BE2C (cell line): Measurements from ENCODE around the gene TBX2.
A peak's percentile ranks its signal among the peaks of the same experiment; 100 is the strongest.
"Not testable (repeated sequence)": the region's sequence is repeated elsewhere in the genome, so short reads cannot be mapped to it uniquely, and the experiment has no call there.

Source experiments
- DNase-seq: peaks from one replicate; pipeline ENCODE4 v3.0.0-alpha.2; 2020
- H3K27me3 ChIP-seq: fragments of 250-450 bp; sonication (Bioruptor Pico); 2 replicates; pipeline ENCODE4 v1.5.1; 2020; ENCODE audit warnings: mild to moderate bottlenecking
- H3K36me3 ChIP-seq: fragments of 250-450 bp; sonication (Bioruptor Pico); 2 replicates; pipeline ENCODE4 v1.5.1; 2020; ENCODE audit warnings: mild to moderate bottlenecking
- H3K4me1 ChIP-seq: fragments of 250-450 bp; sonication (Bioruptor Pico); 2 replicates; pipeline ENCODE4 v1.5.1; 2020
- H3K4me3 ChIP-seq: 2 replicates; pipeline ENCODE4 v1.5.1; 2011; ENCODE audit warnings: low read depth, low read length
- H3K9me3 ChIP-seq: fragments of 250-450 bp; sonication (Bioruptor Pico); 2 replicates; pipeline ENCODE4 v1.5.1; 2020
- TF ChIP-seq, protein P1 (sequence below): IDR thresholded peaks from 2 replicates; pipeline ENCODE4 v1.5.1; 2012; ENCODE audit warnings: mild to moderate bottlenecking, low read depth, low read length

The TBX2 gene

DNA sequence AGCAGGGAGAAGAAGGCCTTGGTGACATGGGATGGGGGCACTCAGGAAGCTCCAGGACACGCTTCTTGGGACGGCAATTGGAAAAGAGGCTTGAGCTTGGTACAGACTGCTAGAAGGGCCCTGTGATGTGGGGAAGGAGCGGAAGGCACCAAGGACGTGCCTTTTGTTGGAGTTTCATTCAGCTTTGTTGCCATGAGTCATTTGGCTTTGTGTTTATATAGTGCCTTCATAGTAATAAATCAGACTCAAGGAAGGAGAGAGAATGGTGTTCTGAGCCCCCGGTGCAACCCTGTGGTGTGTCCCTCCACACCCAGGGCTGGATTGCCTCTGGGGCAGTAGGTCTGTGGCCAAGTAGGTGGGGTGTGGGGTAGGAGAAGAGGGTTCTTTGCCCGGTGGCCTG, 45.2 kb downstream of the TBX2 start:
- H3K4me1 ChIP-seq = no peaks in the 10 kb centered on the region
- no peaks in the 10 kb centered on the region for H3K27me3 ChIP-seq
- no peak overlapping the region for H3K4me3 ChIP-seq
- DNase-seq = no peak
- TF ChIP-seq, protein P1, sequence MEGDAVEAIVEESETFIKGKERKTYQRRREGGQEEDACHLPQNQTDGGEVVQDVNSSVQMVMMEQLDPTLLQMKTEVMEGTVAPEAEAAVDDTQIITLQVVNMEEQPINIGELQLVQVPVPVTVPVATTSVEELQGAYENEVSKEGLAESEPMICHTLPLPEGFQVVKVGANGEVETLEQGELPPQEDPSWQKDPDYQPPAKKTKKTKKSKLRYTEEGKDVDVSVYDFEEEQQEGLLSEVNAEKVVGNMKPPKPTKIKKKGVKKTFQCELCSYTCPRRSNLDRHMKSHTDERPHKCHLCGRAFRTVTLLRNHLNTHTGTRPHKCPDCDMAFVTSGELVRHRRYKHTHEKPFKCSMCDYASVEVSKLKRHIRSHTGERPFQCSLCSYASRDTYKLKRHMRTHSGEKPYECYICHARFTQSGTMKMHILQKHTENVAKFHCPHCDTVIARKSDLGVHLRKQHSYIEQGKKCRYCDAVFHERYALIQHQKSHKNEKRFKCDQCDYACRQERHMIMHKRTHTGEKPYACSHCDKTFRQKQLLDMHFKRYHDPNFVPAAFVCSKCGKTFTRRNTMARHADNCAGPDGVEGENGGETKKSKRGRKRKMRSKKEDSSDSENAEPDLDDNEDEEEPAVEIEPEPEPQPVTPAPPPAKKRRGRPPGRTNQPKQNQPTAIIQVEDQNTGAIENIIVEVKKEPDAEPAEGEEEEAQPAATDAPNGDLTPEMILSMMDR = no peak
- no peaks in the 10 kb centered on the region for H3K36me3 ChIP-seq
- H3K9me3 ChIP-seq = no peaks in the 10 kb centered on the region; the same call in 1 of the 2 replicates

DNA sequence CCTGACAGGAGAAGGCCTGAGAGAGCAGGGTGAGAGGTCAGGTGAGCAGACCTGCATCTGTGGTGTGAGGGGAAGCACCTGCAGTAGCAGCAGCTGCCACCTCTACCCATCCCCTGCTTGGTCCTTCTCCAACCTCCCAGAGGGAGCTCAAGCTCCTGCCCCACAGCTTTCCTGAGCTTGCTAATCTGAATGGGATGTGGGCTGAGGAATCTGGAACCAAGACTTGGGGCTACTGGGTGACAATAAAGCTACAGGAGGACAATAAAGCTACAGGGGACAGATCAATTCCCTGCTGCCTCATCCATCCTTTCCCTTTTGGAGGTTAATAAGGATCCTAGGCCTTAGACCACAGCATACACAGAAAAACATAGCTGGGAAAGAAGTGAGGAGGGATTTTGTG, 47.7 kb downstream of the TBX2 start:
- H3K36me3 ChIP-seq = no peaks in the 10 kb centered on the region
- no peak for DNase-seq
- no peaks in the 10 kb centered on the region; the same call in 1 of the 2 replicates for H3K9me3 ChIP-seq
- H3K4me3 ChIP-seq = no peak overlapping the region
- TF ChIP-seq, protein P1 = no peak
- no peaks in the 10 kb centered on the region for H3K27me3 ChIP-seq
- H3K4me1 ChIP-seq = no peaks in the 10 kb centered on the region

DNA sequence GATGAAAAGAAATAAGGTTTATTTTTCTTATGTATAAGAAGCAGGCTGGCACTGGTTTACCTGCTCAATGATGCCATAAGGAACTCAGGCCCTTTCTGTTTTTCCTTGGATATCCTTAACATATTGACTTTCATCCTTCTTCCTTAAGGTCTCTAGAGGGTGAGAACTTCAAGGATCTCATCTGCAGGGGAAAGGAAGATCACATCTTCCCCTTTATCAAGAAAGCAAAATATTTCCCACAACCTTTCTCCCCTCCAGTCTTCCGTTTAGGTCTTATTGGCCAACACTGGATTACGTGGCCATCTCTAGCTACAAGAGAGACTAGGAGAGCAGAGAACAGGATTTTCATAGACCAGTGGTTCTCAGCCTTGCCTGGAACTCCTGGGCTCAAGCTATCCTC, 48.4 kb downstream of the TBX2 start:
- H3K4me1 ChIP-seq = no peaks in the 10 kb centered on the region
- H3K27me3 ChIP-seq = no peaks in the 10 kb centered on the region
- no peak overlapping the region for H3K4me3 ChIP-seq
- DNase-seq = no peak
- TF ChIP-seq, protein P1 = no peak
- no peaks in the 10 kb centered on the region for H3K9me3 ChIP-seq
- H3K36me3 ChIP-seq = no peaks in the 10 kb centered on the region

DNA sequence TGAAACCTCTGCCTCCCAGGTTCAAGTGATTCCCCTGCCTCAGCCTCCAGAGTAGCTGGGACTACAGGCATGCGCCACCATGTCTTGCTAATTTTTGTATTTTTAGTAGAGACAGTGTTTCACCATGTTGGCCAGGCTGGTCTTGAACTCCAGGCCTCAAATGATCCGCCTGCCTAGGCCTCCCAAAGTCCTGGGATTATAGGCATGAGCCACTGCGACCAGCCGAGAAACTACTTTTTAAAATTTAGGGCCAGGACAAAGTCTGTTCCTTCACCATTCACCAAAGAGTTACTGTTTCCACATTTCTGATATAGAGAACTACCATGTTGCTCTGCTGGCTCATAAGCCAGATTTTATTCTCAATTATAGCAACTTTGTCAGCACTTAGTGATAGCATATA, 49.5 kb downstream of the TBX2 start:
- not testable (repeated sequence) for H3K27me3 ChIP-seq, H3K4me3 ChIP-seq, H3K36me3 ChIP-seq, H3K4me1 ChIP-seq, DNase-seq, H3K9me3 ChIP-seq

DNA sequence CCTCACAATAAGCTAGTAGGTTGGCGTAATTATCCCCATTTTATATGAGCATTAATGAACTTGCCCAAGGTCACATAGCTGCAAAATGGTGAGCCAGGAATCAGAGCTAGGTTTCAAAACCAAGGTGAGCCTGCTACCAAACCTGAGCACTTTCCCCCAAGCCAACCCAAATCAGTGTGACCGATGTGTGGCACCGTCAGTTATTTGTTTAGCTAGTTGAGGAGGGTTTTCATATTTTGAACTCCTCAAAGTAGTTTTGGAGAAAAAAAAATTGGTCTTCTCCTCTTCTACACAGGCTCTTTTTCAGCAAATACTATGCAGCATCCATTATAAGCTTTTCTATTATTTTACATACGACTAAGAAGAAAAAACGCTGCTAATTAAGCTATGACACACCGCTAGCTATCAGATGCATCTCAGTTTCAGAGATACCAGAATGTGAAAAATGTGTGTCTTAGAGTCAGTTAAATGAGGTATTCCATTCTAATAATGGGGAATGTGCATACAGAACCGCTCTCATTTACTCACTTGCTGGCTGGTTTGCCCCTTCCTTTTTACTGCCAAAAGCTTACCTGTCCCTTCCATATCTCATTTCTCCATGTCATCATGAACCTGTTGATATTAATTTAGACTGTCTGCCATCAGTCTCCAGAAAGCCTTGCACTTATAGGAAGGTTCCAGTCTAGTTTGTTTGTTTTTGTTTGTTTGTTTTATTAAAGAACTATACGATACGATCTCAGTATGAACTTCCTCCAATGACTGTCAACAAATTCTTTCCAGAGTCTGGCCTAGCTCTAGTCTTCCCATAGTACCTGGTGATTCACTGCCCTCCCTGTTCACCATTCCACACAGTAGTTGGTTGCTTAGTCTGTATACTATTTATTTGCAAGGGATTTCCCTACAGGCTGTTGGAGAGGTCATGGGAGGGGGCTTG, 50.3 kb downstream of the TBX2 start:
- Histone ChIP-seq H3K4me3 (no peak overlapping the region), H3K4me1 (no peaks in the 10 kb centered on the region), H3K36me3 (no peaks in the 10 kb centered on the region), H3K27me3 (no peaks in the 10 kb centered on the region), H3K9me3 (no peaks in the 10 kb centered on the region)
- TF ChIP-seq, protein P1 = no peak
- no peak for DNase-seq

DNA sequence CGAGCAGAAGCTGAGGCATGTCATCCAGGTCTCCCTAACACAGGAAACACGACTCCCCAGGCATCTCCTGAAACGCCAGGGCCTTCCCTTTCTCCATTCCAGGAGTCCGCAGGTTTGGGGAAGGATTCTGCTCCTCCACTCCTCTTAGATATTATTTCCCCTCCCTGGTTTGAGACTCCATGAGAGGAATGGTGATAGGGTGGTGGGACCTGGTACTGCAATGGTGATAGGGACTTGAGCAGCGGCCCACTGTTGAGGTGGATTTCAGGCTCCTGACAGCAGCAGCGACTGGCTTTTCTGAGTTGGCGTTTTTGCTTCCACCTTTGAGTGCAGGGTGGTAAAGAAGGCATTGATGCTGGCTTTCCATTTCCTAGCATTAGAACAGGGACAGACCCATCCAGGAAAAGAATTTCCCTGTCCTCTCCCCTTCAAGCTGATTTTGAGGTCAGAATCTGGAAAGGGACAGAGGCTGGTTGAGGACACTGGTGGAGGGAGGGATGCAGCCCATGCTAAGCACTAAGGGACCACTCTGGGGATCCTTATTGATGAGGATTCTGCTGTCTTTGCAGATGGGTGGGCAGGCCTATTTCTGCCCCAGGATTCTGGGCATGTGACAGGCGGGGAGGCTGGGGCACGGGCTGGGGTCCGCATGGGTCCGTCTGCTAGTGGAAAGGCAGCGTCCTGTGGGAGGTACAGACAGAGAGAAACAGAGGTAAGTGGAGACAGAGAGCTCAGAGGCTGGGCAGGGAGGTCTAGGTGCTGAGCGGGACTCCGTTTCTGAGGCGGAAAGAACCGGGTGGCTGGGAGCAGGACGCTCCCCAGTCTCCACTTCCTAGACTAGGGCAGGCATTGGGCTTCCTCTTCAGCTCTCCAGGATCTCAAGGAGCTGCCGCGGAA, 51.2 kb downstream of the TBX2 start:
- no peaks in the 10 kb centered on the region for H3K9me3 ChIP-seq
- no peak overlapping the region for H3K4me3 ChIP-seq
- no peak for DNase-seq
- no peaks in the 10 kb centered on the region for H3K36me3 ChIP-seq
- no peaks in the 10 kb centered on the region for H3K27me3 ChIP-seq
- TF ChIP-seq, protein P1 = 0 out of 2 replicates have a peak, but pooled peaks have one; percentile 7
- H3K4me1 ChIP-seq = no peaks in the 10 kb centered on the region
